ENCODE data around the gene DCTPP1.

- TF ChIP-seq POLR2A (IDR thresholded peaks at IDR 0.05): no peak
- TF ChIP-seq, protein P1, sequence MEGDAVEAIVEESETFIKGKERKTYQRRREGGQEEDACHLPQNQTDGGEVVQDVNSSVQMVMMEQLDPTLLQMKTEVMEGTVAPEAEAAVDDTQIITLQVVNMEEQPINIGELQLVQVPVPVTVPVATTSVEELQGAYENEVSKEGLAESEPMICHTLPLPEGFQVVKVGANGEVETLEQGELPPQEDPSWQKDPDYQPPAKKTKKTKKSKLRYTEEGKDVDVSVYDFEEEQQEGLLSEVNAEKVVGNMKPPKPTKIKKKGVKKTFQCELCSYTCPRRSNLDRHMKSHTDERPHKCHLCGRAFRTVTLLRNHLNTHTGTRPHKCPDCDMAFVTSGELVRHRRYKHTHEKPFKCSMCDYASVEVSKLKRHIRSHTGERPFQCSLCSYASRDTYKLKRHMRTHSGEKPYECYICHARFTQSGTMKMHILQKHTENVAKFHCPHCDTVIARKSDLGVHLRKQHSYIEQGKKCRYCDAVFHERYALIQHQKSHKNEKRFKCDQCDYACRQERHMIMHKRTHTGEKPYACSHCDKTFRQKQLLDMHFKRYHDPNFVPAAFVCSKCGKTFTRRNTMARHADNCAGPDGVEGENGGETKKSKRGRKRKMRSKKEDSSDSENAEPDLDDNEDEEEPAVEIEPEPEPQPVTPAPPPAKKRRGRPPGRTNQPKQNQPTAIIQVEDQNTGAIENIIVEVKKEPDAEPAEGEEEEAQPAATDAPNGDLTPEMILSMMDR (IDR thresholded peaks at IDR 0.05): no peak
These were observed 53.3 kb downstream of the DCTPP1 start for GRCh38 chr16:30376461-30376902.

Measured in lower leg skin (tissue), 3 donors.